HuH-7 (cell line): Measurements from ENCODE around the gene EVX1.

Experiments used
- DNase-seq: peaks from one replicate; pipeline ENCODE4 v3.0.0; 2011; ENCODE audit warnings: low spot score

The EVX1 gene

DNA sequence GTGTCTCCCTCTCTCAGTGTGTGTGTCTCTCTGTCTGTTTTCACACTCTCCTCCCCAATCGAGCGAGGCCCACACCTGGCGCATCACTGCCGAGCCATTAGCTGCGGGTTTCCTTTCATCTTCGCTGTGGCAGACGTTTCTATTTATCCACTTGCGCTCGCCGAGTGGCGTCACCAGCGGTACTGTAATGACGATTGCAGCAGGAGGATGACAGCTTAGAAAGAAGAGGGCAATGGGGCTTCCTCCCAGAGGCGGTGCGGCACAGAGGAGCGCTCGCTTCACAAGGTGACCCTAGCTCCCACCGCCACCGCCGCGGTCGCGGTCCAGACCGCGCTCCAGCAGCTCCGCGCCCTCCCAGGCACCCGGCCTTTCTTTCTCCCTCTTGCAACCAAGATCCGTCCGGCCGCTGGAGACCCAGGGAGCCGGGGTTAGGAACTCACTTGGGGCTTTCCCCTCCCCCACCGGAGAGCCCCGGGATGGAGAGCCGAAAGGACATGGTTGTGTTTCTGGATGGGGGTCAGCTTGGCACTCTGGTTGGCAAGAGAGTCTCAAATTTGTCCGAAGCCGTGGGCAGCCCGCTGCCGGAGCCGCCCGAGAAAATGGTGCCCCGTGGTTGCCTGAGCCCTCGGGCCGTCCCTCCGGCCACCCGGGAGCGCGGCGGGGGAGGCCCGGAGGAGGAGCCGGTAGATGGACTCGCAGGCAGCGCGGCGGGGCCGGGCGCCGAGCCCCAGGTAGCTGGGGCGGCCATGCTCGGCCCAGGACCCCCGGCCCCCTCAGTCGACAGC, at the start of gene EVX1:
Gene EVX1, plus strand, starts transcription at position 248 of the 785 bp plus-strand sequence. Its CDS starts 229 bp downstream, at position 477.
- no peak for DNase-seq

DNA sequence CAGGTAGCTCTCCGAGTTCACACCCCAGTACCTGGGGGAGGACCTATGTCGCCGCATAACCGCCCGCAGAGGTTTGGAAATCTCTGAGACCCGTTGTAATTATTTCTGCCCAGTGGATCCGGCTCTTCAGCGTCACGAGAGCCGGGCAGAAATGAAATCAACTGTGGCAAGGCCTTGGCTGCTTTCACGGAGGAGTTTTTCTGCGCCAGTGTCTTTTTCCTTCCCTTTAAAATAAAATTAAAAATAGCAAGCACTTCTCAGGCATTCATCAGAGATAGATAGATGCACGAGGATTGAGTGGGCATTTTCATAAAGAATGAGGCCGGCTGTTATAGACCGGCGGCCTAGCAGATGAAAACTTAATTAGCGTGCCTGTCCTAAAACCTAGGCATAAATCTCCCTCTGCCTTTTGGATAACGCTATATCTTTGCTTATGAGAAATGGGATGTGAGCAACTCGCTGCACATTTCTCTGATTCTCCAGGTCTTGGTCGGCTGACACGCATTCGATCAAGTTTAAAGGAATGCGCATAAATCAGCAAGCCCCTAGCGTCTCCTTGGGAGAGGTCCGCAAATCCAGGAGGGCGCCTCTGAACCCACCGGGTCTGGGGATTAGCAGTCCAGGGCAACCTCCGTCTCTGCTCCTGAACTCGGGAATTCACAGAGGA, 49.1 kb upstream of the EVX1 start:
- no peak for DNase-seq

DNA sequence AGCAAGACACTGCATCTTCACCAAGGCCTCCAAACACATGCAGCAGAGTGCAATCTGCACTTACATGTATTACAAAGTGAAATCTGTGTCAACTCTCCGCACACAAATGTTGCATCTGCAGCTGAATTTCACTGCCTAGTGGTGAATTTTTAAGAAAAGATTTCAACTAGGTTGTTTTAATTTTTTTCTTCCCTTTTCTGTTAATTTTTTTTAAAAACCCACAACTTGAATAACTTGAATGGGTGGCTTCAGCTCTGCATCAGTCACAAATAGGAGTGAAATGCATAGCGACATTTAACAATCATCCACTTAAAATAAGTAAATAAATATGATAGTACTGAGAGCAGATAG, 48.6 kb upstream of the EVX1 start:
- DNase-seq, result no peak

- DNase-seq, result no peak
Observed at GRCh38 chr7:27194686-27195379, 47.8 kb upstream of the EVX1 start.

DNA sequence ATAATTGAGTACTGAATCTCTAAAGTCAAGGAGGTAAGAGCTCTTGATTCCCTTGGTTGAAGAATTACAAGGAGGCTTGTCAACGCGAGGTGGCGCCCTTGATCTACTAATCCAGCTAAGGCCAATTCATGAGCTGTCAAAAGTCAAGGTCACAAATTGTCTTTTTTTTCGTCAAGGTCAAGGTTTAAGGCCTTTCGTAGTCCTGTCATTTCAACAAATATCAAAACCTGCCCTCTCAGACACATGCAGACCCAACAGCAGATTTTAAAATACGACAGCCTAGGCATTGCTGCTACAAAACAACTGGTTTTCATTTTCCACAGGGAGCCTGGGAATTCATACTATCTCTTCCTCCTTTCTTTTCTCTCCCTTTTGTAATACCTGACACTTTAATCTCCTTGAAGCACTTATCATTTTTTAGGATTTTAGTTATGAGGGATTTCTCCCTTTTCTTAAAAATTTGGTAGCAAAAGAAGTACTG, 46.3 kb upstream of the EVX1 start:
- DNase-seq, result peak; percentile 88

- DNase-seq, result no peak
Observed at GRCh38 chr7:27197137-27198042, 45.2 kb upstream of the EVX1 start.

DNA sequence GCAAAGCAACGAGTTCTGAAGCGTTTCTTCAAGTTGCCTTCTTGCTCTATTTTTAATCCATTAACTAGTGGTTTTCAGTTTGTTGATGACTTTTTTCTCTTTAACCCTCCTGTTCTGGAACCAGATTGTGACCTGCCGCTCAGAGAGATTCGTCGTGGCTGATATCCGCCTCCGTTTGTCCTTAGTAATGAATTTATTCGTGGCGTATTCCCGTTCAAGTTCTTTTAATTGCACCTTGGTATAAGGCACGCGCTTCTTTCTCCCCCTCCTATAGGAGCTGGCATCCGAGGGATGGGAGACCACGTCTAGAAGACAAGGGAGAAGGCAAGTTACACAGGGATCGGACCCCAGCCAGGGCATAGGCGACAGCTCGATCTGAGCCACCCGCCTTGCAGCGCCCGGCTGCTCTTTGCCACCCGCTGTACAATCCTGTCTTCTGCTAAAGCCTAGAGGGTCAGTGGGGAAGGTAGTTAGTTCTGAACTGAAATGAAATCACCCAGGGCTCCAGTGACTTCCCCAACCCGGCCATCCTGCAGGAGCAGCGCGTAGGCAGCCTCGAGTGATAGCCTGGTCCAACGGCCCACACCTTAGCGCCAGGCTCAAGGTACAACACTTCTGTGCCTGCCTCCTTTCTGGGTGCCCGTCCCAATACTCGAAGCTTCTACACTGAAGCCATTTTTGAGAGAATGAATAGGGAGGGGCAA, 44.3 kb upstream of the EVX1 start:
- no peak for DNase-seq

- no peak for DNase-seq
Observed at GRCh38 chr7:27198871-27199801, 43.5 kb upstream of the EVX1 start.

DNA sequence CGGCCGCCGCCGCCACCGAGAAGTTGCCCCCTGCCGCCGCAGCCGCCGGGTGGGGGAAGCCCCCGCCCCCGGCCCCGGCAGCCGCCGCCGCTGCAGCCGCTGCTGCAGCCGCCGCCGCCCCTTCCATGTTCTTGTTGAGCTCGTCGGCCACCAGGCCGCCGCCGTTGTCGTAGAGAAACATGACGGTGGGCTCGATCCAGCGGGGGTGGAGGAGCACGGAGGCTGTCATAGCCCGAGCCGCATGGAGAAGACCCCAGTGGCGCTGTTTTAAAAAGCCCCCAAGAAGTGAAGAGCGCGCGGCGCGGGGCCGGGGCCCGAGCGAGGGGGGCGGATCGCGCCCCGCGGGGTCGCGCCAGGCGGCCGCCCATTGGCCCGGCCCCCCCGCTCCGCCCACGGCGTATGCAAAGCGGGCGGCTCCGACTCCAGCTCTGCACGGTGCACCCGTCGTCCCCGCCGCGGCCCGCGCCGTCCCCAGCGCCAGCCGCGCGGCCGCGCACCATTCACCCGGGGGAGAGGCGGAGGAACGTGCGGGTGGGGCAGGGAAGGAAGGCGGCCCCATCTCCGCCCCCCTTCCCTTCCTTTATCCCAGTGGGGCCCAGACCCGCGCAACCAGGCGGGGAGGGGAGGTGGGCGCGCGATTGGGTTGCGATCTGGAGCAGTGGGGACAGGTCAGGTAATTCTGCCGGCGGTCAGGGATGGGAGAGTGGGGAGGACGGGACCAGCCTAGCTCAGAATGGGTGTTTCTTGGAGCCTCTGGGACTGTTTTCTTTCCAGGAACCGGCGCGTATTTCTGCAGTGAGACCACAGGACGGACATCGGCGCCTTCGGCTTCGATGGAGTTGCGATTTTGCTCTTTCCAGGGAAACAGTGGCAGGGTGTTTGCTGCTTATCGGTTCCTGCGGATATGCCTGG, 42.5 kb upstream of the EVX1 start, which contains the start of gene HOXA13:
Gene HOXA13, minus strand, starts transcription at position 243 of the 912 bp plus-strand sequence. Its CDS starts 14 bp downstream, at position 229.
- DNase-seq, result peak; percentile 92

DNA sequence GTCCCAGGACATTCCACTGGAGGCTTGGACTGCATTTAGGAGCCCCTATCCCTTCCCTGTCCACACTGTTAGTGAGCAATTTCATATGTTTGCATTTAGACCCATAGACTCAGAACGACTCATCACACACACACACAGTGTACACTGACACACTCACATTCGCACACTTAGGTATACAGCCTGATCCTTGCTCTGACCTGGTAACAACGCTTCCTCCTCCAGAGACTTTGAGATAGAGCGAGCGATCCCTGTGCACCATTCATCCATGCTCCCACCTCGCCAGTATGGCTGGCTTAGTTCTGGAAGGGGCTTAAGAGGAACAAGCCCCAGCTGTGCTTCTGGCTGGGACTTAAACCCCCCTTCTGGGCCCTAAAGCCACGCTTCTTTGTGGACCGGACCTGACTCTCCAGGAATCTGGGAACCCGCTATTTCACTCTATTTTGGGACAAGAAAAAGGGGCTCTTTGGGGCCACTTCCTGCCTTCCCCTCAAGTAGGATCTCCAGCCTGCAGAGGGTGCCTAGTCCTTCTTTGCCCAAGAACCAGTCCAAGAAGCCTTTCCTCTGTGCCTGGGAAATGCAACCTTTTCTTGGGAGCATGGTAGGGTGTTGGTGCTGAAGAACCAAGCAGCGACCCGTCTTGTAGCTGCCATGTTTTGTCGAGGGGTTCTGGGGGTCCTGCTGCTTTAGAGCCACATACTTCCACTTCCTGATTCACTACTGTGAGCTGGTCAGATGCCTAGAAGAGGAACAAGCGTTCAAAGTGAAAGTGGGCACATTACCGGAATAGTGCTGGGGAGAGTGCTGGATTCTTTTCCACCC, 41.6 kb upstream of the EVX1 start:
- DNase-seq, result no peak

DNA sequence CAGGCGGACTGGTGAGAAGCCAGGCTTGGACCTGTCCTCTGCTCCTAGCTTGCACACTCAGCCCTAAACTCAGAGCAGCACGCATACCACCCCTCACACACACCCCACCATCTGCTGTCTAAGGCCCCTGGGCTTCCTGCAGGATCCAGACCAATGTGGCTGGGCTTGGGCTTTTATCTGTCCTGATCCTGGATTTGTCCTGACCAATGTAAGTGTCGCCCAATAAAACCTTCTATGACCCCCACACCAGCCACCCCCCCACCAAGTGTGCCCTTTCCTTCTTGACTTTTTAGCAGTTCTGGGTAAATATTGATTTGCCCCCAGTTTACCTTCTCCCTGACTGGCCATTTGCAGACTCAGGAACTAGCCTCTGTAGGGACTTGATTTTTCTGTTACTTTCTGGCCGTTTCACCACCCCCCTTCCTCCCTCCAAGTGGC, 41.0 kb upstream of the EVX1 start:
- DNase-seq, result no peak

DNA sequence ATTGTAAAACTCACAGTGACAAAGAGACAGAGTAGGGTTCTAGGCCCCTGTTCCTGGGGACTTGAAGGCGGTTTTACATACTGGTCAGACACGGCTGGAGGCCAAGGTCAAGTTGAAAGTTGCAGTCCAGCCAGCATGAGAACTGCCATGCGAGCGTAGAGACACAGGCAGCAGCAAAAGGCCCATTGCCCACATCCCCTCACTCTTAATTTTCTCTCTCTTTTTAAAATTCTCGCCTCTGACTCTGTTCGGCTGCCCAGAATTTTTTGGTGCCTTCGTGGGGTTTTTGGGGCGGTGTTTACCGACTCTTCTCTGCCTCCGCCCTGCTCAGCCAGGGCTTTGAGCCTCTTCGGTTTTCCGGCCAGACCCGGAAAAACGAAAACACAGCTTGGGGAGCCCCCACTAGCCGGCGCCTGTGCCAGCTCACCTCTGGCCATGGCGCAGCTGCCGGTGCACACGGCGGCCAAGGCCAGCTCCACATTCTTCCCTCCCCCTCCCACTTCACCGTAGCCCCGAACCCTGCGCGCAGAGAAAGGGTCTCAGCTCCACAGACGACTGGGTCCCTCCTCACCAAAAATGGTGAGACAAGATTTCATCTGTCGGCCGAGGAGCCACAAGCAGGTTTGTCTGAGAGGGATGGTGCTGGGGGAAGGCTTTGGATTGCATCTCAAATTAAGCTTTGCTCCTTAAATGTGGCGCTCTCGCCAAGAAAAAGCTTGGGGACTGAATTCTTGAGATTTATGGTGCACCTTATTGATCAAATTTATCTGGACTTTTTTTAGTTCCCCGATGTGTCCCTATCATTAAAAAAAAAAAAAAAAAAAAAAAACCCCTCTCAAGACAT, 40.4 kb upstream of the EVX1 start:
- DNase-seq, result no peak

DNA sequence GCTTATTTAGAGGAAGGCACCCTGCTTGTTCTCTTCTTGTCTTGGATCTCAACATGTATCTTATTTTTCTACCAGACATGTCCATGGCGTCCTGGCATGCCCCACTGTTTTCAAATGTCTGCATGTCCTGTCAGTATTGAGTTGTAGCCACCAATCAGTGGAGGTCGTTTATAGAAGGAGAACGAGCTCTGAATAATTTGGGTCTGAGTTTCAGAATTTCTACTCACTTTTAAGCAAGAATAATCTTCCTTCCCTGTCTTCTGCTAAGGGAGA, 39.8 kb upstream of the EVX1 start:
- no peak for DNase-seq

DNA sequence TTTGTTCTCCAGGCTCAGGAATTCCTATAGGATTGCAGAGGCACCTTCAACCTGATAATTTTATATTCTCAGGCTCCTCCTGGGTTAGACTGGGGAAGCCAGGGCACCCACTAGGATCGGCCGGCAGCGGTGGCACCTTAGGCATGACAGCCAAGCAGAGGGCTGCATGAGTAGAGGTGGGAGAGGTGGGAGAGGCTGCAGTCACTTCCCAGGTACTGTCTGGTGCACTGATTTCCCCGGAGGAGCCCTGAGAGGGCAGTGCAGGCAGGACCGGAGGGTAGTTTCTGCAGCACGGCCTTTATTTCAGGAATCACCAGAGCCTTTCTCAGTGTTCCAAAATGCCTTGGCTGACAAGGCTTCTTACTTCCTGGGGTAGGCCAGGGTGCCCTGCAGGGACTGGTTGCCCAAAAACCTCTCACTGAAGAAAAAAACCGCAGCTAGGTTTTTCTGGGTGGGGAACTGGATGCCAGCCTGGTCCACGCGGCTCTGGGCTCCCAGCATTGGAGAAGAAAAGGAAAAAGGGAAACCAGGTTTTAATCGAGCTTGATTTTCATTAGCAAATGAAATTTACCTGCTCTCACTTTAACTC, 39.1 kb upstream of the EVX1 start:
- DNase-seq, result no peak

- no peak for DNase-seq
Observed at GRCh38 chr7:27203964-27204594, 38.5 kb upstream of the EVX1 start.

DNA sequence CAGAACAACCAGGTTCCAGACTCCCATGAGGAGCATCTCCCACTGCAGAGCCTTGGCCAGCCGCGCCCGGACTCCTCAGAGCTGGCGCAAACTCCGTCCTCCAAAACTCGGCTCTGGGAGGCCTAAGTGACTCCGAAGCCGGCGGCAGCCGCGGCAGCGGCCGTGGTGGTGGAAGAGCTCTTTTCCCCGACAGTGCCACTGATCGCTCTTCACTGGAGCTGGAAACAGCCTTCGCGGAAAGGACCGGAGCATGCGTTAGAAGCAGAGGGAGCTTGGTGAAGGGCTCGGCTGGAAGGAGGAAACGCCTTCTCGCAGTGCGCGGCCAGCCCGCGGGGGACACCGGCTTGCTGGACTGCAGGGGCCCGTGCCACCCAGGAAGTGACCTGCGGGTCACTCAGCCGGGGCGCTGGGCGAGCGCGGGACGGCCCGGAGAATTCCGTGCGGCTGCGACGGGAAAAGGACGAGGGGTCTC, 37.7 kb upstream of the EVX1 start:
- no peak for DNase-seq
